Heart left ventricle (tissue), 16 donors: ENCODE measurements around the gene ABCC3. TPM values are rescaled to one million over a fixed set of nuclear protein-coding genes. Genes with fewer than 3 reads are reported as not detected.

ENCODE experiments used
- ATAC-seq, 4 donors: fragments of 200-7000 bp; cut with Tn5 transposase; one replicate each; pipeline ENCODE4 v1.9.1; 2020 to 2022; ENCODE audit warnings: moderate library complexity in 4 of 4, mild to moderate bottlenecking in 3 of 4, moderate number of reproducible peaks in 1 of 4
- DNase-seq, 5 donors: peaks; one replicate each; pipeline ENCODE4 v3.0.0-alpha.2; 2020
- H3K27ac ChIP-seq, 12 donors: fragments of 200-600 bp; sonication (generic) in 4 of 12; one replicate each; pipeline versions ENCODE4 v1.5.0 to v1.8.0; 2016 to 2022; ENCODE audit warnings: mild to moderate bottlenecking in 2 of 12
- H3K27me3 ChIP-seq, 9 donors: fragments of 200-600 bp; sonication (generic) in 2 of 9; one replicate each; pipeline versions ENCODE4 v1.5.1 to v1.8.0; 2016 to 2022; ENCODE audit warnings: mild to moderate bottlenecking in 3 of 9
- H3K36me3 ChIP-seq, 9 donors: fragments of 200-600 bp; sonication (generic) in 2 of 9; one replicate each; pipeline versions ENCODE4 v1.5.0 to v1.8.0; 2018 to 2022; ENCODE audit warnings: mild to moderate bottlenecking in 2 of 9
- H3K4me1 ChIP-seq, 12 donors: fragments of 200-600 bp; sonication (generic) in 4 of 12; one replicate each; pipeline versions ENCODE4 v1.5.0 to v1.8.0; 2016 to 2022; ENCODE audit warnings: mild to moderate bottlenecking in 3 of 12
- H3K4me3 ChIP-seq, 12 donors: fragments of 200-600 bp; sonication (generic) in 4 of 12; one replicate each; pipeline versions ENCODE4 v1.5.0 to v1.8.0; 2017 to 2022; ENCODE audit warnings: mild to moderate bottlenecking in 9 of 12, moderate library complexity in 4 of 12
- H3K9me3 ChIP-seq, 12 donors: fragments of 200-600 bp; sonication (generic) in 4 of 12; one replicate each; pipeline versions ENCODE4 v1.5.0 to v1.8.0; 2016 to 2022; ENCODE audit warnings: mild to moderate bottlenecking in 1 of 12
- POLR2A ChIP-seq, 2 donors: fragments of 450-650 bp; IDR thresholded peaks; one replicate each; pipeline ENCODE4 v1.6.1; 2017; ENCODE audit warnings: antibody characterized with exemption in 2 of 2, mild to moderate bottlenecking in 2 of 2, moderate library complexity in 2 of 2
- WGBS, 4 donors: extraction: QIAGEN DNeasy Blood & Tissue Kit in 2 of 4; methylation state at CpG; one replicate each; pipeline versions ENCODE4 v1.1.5 to v1.1.7; 2013 to 2018; 5-methylcytosine and 5-hydroxymethylcytosine counted together
- intact Hi-C, 10 donors: fragments of 100-400 bp; cut with DNase I; formaldehyde crosslinking; loops; one replicate each; pipeline versions ENCODE4 v1.11.1 to v1.14.2; 2022
- polyA plus RNA-seq, 2 donors: library from polyadenylated mRNA; stranded (reverse); fragments of 200-250 nt; gene quantifications; one replicate each; pipeline ENCODE4 v1.2.3, GENCODE V29; 2013
- total RNA-seq, 9 donors: library from RNA; depleted of rRNA in 2 of 9; stranded (reverse); fragments of >200 nt in 2 of 9; fragmentation: NEBNext Ultra II Directional in 3 of 9; extraction: Animal tissue kit (Norgen Biotek cat#: 25700) in 3 of 9; gene quantifications; one replicate each; pipeline versions ENCODE4 v1.1.0 to v1.2.4, GENCODE V29; 2016 to 2023
- TF ChIP-seq, protein P1 (sequence below), 12 donors: fragments of 200-600 bp; sonication (generic) in 4 of 12; IDR thresholded peaks; one replicate each; pipeline versions ENCODE4 v1.5.0 to v1.8.0; 2018 to 2022; ENCODE audit warnings: antibody characterized with exemption in 12 of 12, mild to moderate bottlenecking in 5 of 12
- donor health status: ischemic (EF 13 %, LVEDD 7.1; RV severe dilation, severe dysfunction).
- donor health status: healthy with polysubstance abuse.
- donor health status: DM: no; HTN: yes; CAD: no.
- donor health status: DM: no; HTN: no; CAD: no.
- donor health status: ischemic (EF 25% LVEDD 6.9; RV normal size, moderate dysfunction).
- donor health status: ischemic (EF 25% LVEDD 5.7; RV mildly dilated, moderate dysfunction).
- donor health status: healthy.
- donor health status: DM: yes; HTN: yes; CAD: no.
- donor health status: ischemic (EF 35%, LVEDD 5.7; RV mildly dilated, moderate dysfunction).
- donor health status: nonischemic (EF 11% LVEDD 7.7; RV severe dilation, severe dysfunction).
- donor health status: DM: yes; HTN: yes; CAD: no.
- donor health status: PGD.
- donor health status: ischemic (EF 29% LVEDD 5.4; RV normal size, mild dysfunction).
- donor health status: nonischemic (EF 23%, LVEDD 6.1; RV moderate dilation, normal function).

ABCC3 gene
- total and polyA plus RNA-seq, 11 donors = 0.20 to 21.6 (median 1.3) TPM; not detected in 1

- no peaks in the 10 kb centered on the region for H3K36me3 ChIP-seq
- no peak for DNase-seq
- intact Hi-C loops = loop anchor here in 1 of 10 donors (10.0 kb wide), 1 partner anchor 135 kb away; no protein-coding TSS in a partner anchor
- ATAC-seq = no peak
- TF ChIP-seq POLR2A (IDR thresholded peaks at IDR 0.05) = no peak
- TF ChIP-seq, protein P1, sequence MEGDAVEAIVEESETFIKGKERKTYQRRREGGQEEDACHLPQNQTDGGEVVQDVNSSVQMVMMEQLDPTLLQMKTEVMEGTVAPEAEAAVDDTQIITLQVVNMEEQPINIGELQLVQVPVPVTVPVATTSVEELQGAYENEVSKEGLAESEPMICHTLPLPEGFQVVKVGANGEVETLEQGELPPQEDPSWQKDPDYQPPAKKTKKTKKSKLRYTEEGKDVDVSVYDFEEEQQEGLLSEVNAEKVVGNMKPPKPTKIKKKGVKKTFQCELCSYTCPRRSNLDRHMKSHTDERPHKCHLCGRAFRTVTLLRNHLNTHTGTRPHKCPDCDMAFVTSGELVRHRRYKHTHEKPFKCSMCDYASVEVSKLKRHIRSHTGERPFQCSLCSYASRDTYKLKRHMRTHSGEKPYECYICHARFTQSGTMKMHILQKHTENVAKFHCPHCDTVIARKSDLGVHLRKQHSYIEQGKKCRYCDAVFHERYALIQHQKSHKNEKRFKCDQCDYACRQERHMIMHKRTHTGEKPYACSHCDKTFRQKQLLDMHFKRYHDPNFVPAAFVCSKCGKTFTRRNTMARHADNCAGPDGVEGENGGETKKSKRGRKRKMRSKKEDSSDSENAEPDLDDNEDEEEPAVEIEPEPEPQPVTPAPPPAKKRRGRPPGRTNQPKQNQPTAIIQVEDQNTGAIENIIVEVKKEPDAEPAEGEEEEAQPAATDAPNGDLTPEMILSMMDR (IDR thresholded peaks at IDR 0.05) = no peak
- H3K4me1 ChIP-seq = peaks cover 0 to 18% (median 0%) of the 10 kb centered on the region in 12 donors
- no peaks in the 10 kb centered on the region for H3K9me3 ChIP-seq
- 58 to 68% (median 61%) methylated on average over 5 of the region's 5 CpGs for WGBS, 4 donors
- peaks cover 0 to 4% (median 0%) of the 10 kb centered on the region in 9 donors for H3K27me3 ChIP-seq
- no peak overlapping the region for H3K4me3 ChIP-seq
- H3K27ac ChIP-seq = no peak overlapping the region
These were observed 14.4 kb upstream of the ABCC3 start for GRCh38 chr17:50620237-50620636.

DNA sequence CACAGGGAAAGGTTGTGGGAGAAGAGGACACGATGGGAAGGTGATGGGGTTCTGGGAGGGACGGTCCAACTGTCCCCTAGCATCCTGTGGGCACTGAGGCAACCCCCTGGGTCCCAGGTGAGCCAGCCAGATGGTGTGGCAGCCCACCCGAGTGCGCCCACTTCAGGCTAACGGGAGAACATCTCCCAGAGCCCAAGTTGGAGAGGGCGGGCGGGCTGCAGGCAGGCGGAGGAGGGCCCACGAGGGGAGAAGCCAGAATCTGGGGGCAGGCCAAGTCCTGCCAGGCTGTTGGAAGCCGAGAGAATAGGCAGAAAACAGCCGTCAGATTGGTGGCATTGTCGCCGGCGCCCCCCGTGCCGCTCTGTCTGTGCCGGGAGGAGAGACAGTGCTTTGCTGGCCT is 13.8 kb upstream of the ABCC3 start:
- H3K4me3 ChIP-seq = no peak overlapping the region
- peaks cover 0 to 21% (median under 1%) of the 10 kb centered on the region in 12 donors for H3K4me1 ChIP-seq
- no peak for TF ChIP-seq POLR2A (IDR thresholded peaks at IDR 0.05)
- TF ChIP-seq, protein P1 (IDR thresholded peaks at IDR 0.05) = peak in 1 of 12 donors; percentile 8
- 65 to 79% (median 71%) methylated on average over 17 of the region's 17 CpGs for WGBS, 4 donors
- no peaks in the 10 kb centered on the region for H3K36me3 ChIP-seq
- H3K27ac ChIP-seq = no peak overlapping the region
- no peaks in the 10 kb centered on the region for H3K9me3 ChIP-seq
- peaks cover 0 to 4% (median 0%) of the 10 kb centered on the region in 9 donors for H3K27me3 ChIP-seq
- DNase-seq (no peak), ATAC-seq (no peak)
- intact Hi-C loops = loop anchor here in 1 of 10 donors (10.0 kb wide), 1 partner anchor 136 kb away; no protein-coding TSS in a partner anchor

DNA sequence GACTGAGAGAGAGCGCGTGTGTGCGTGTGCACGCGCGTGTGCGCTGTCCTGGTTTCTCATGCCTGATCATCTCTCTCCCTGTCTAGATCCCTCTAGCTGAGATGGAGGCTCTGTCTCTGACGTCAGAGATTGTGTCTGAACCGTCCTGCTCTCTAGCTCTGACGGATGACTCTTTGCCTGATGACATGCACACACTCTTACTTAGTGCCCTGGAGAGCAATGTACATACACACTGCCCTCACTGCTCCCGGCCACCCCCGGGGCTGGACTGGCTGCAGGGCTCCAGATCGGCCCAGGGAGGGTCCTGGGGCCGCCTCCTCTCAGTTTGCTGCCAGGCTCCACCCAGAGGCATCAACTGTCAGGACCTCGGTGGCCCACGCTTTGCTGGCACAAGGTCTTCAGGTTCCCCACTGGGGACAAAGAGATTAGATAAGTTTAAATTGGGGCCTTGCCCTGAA is 13.1 kb upstream of the ABCC3 start:
- ATAC-seq (no peak), DNase-seq (no peak)
- no peak for TF ChIP-seq POLR2A (IDR thresholded peaks at IDR 0.05)
- TF ChIP-seq, protein P1 (IDR thresholded peaks at IDR 0.05) = no peak
- Histone ChIP-seq H3K36me3 (no peaks in the 10 kb centered on the region), H3K9me3 (no peaks in the 10 kb centered on the region), H3K4me3 (no peak overlapping the region), H3K4me1 (peaks cover 0 to 28% (median 4%) of the 10 kb centered on the region in 12 donors), H3K27me3 (peaks cover 0 to 4% (median 0%) of the 10 kb centered on the region in 9 donors), H3K27ac (no peak overlapping the region)
- 62 to 71% (median 64%) methylated on average over 11 to 16 of the region's 16 CpGs for WGBS, 4 donors
- intact Hi-C loops = loop anchor here in 1 of 10 donors (10.0 kb wide), 1 partner anchor 137 kb away; no protein-coding TSS in a partner anchor

GRCh38 chr17:50624321-50624934 is 10.3 kb upstream of the ABCC3 start:
- Histone ChIP-seq H3K36me3 (no peaks in the 10 kb centered on the region), H3K4me3 (no peak overlapping the region), H3K27ac (no peak overlapping the region), H3K4me1 (peaks cover 0 to 19% (median 4%) of the 10 kb centered on the region in 12 donors), H3K9me3 (no peaks in the 10 kb centered on the region), H3K27me3 (peaks cover 0 to 25% (median 9%) of the 10 kb centered on the region in 9 donors)
- TF ChIP-seq POLR2A (IDR thresholded peaks at IDR 0.05) = no peak
- TF ChIP-seq, protein P1 (IDR thresholded peaks at IDR 0.05) = no peak
- 87 to 92% (median 89%) methylated on average over 6 to 7 of the region's 7 CpGs for WGBS, 4 donors
- DNase-seq (no peak), ATAC-seq (no peak)
- intact Hi-C loops = loop anchor here in 2 of 10 donors (2.0 to 10.0 kb wide), 2 partner anchors 72 to 140 kb away; no protein-coding TSS in a partner anchor
